ENCODE measurements around the gene HMGXB4.

DNA sequence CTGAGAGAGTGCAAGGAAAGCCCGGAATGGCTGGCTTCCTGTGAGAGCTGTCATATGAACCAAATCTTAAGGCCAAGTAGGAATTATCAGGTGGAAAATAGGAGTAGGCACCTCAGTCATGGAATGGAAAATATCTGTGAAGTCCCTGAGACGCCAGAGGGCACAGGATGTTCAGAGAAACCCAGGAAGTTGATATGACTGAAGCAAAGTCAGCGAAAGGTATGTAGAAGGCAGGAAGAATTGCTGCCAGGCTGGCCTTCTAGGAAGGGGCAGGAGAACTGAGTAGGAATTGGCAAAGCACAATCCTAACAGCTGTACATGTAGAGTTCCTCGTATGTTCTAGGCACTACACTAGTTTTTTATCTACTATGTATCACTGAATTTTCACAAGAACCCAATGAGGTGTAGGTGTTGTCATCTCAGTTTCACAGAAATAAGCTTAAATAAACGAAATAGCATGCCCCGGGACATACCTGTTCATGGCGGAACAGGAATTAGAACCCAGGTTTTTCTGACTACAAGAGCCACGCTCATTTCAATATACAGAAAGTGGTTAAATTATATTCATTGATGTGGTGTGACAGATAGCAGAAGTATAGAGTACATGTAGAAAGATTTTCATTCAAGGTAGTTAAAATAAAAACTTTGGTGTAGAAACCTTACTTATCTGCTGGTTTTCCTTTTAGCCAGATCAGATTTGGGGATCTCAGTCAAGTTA lies 17.0 kb downstream of the HMGXB4 start:
- TF ChIP-seq POLR2AphosphoS5 (IDR thresholded peaks at IDR 0.05): no peak
- TF ChIP-seq, protein P1, sequence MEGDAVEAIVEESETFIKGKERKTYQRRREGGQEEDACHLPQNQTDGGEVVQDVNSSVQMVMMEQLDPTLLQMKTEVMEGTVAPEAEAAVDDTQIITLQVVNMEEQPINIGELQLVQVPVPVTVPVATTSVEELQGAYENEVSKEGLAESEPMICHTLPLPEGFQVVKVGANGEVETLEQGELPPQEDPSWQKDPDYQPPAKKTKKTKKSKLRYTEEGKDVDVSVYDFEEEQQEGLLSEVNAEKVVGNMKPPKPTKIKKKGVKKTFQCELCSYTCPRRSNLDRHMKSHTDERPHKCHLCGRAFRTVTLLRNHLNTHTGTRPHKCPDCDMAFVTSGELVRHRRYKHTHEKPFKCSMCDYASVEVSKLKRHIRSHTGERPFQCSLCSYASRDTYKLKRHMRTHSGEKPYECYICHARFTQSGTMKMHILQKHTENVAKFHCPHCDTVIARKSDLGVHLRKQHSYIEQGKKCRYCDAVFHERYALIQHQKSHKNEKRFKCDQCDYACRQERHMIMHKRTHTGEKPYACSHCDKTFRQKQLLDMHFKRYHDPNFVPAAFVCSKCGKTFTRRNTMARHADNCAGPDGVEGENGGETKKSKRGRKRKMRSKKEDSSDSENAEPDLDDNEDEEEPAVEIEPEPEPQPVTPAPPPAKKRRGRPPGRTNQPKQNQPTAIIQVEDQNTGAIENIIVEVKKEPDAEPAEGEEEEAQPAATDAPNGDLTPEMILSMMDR (IDR thresholded peaks at IDR 0.05): no peak
